Measurements from ENCODE around the gene SLC39A10.

SLC39A10 gene

GRCh38 chr2:195737511-195738325, 80.7 kb downstream of the SLC39A10 start:
- H3K36me3 ChIP-seq (ENCODE audit: control insufficient read depth, insufficient read depth, low read length) = no peaks in the 10 kb centered on the region
- no peak overlapping the region for H3K27ac ChIP-seq (ENCODE audit: insufficient read depth, low read depth, low read length, poor library complexity, severe bottlenecking)
- H3K4me3 ChIP-seq (ENCODE audit: insufficient read depth, low read depth, low read length) = no peak overlapping the region
- H3K9me3 ChIP-seq (ENCODE audit: control insufficient read depth, low read length) = no peaks in the 10 kb centered on the region
- no peaks in the 10 kb centered on the region for H3K4me1 ChIP-seq (ENCODE audit: control insufficient read depth, insufficient read depth, low read length)
- H3K27me3 ChIP-seq (ENCODE audit: control insufficient read depth, insufficient read depth, low read length, poor library complexity, severe bottlenecking) = no peaks in the 10 kb centered on the region
- 91 to 93% methylated on average over 5 of the region's 5 CpGs for WGBS, 2 experiments

- no peak overlapping the region for H3K4me3 ChIP-seq (ENCODE audit: insufficient read depth, low read depth, low read length)
- 100% methylated on average over 1 of the region's 1 CpG for WGBS, 2 experiments
- H3K9me3 ChIP-seq (ENCODE audit: control insufficient read depth, low read length) = no peaks in the 10 kb centered on the region
- H3K36me3 ChIP-seq (ENCODE audit: control insufficient read depth, insufficient read depth, low read length) = peaks cover 6% of the 10 kb centered on the region
- H3K27me3 ChIP-seq (ENCODE audit: control insufficient read depth, insufficient read depth, low read length, poor library complexity, severe bottlenecking) = no peaks in the 10 kb centered on the region
- H3K4me1 ChIP-seq (ENCODE audit: control insufficient read depth, insufficient read depth, low read length) = no peaks in the 10 kb centered on the region
- H3K27ac ChIP-seq (ENCODE audit: insufficient read depth, low read depth, low read length, poor library complexity, severe bottlenecking) = no peak overlapping the region
Observed at GRCh38 chr2:195741191-195741590, 84.2 kb downstream of the SLC39A10 start.

- no peaks in the 10 kb centered on the region for H3K9me3 ChIP-seq (ENCODE audit: control insufficient read depth, low read length)
- no peaks in the 10 kb centered on the region for H3K4me1 ChIP-seq (ENCODE audit: control insufficient read depth, insufficient read depth, low read length)
- no peak overlapping the region for H3K4me3 ChIP-seq (ENCODE audit: insufficient read depth, low read depth, low read length)
- H3K27ac ChIP-seq (ENCODE audit: insufficient read depth, low read depth, low read length, poor library complexity, severe bottlenecking) = no peak overlapping the region
- H3K27me3 ChIP-seq (ENCODE audit: control insufficient read depth, insufficient read depth, low read length, poor library complexity, severe bottlenecking) = no peaks in the 10 kb centered on the region
- H3K36me3 ChIP-seq (ENCODE audit: control insufficient read depth, insufficient read depth, low read length) = no peaks in the 10 kb centered on the region
- WGBS, 2 experiments = 75% methylated on average over 7 of the region's 7 CpGs
Observed at GRCh38 chr2:195756218-195756942, 99.4 kb downstream of the SLC39A10 start.

- no peaks in the 10 kb centered on the region for H3K36me3 ChIP-seq (ENCODE audit: control insufficient read depth, insufficient read depth, low read length)
- no peak overlapping the region for H3K4me3 ChIP-seq (ENCODE audit: insufficient read depth, low read depth, low read length)
- H3K27ac ChIP-seq (ENCODE audit: insufficient read depth, low read depth, low read length, poor library complexity, severe bottlenecking) = no peak overlapping the region
- 95 to 99% methylated on average over 3 of the region's 3 CpGs for WGBS, 2 experiments
- no peaks in the 10 kb centered on the region for H3K4me1 ChIP-seq (ENCODE audit: control insufficient read depth, insufficient read depth, low read length)
- H3K27me3 ChIP-seq (ENCODE audit: control insufficient read depth, insufficient read depth, low read length, poor library complexity, severe bottlenecking) = no peaks in the 10 kb centered on the region
- no peaks in the 10 kb centered on the region for H3K9me3 ChIP-seq (ENCODE audit: control insufficient read depth, low read length)
Observed at GRCh38 chr2:195758846-195759245, 101.8 kb downstream of the SLC39A10 start.

GRCh38 chr2:195759877-195760276, 102.9 kb downstream of the SLC39A10 start:
- H3K4me1 ChIP-seq (ENCODE audit: control insufficient read depth, insufficient read depth, low read length) = no peaks in the 10 kb centered on the region

GRCh38 chr2:195763866-195764265, 106.8 kb downstream of the SLC39A10 start:
- H3K4me3 ChIP-seq (ENCODE audit: insufficient read depth, low read depth, low read length) = no peak overlapping the region
- H3K36me3 ChIP-seq (ENCODE audit: control insufficient read depth, insufficient read depth, low read length) = no peaks in the 10 kb centered on the region
- H3K4me1 ChIP-seq (ENCODE audit: control insufficient read depth, insufficient read depth, low read length) = no peaks in the 10 kb centered on the region
- H3K27me3 ChIP-seq (ENCODE audit: control insufficient read depth, insufficient read depth, low read length, poor library complexity, severe bottlenecking) = no peaks in the 10 kb centered on the region
- H3K9me3 ChIP-seq (ENCODE audit: control insufficient read depth, low read length) = no peaks in the 10 kb centered on the region
- H3K27ac ChIP-seq (ENCODE audit: insufficient read depth, low read depth, low read length, poor library complexity, severe bottlenecking) = no peak overlapping the region

More at GRCh38 chr2:195759877-195760276, 102.9 kb downstream of the SLC39A10 start:
- Histone ChIP-seq H3K36me3 (ENCODE audit: control insufficient read depth, insufficient read depth, low read length) (no peaks in the 10 kb centered on the region), H3K27ac (ENCODE audit: insufficient read depth, low read depth, low read length, poor library complexity, severe bottlenecking) (no peak overlapping the region), H3K27me3 (ENCODE audit: control insufficient read depth, insufficient read depth, low read length, poor library complexity, severe bottlenecking) (no peaks in the 10 kb centered on the region), H3K4me3 (ENCODE audit: insufficient read depth, low read depth, low read length) (no peak overlapping the region), H3K9me3 (ENCODE audit: control insufficient read depth, low read length) (no peaks in the 10 kb centered on the region)
- WGBS, 2 experiments = 81 to 97% methylated on average over 1 of the region's 1 CpG

GRCh38 chr2:195766691-195767090, 109.7 kb downstream of the SLC39A10 start:
- Histone ChIP-seq H3K27ac (ENCODE audit: insufficient read depth, low read depth, low read length, poor library complexity, severe bottlenecking) (no peak overlapping the region), H3K4me3 (ENCODE audit: insufficient read depth, low read depth, low read length) (no peak overlapping the region), H3K27me3 (ENCODE audit: control insufficient read depth, insufficient read depth, low read length, poor library complexity, severe bottlenecking) (no peaks in the 10 kb centered on the region), H3K4me1 (ENCODE audit: control insufficient read depth, insufficient read depth, low read length) (no peaks in the 10 kb centered on the region), H3K9me3 (ENCODE audit: control insufficient read depth, low read length) (no peaks in the 10 kb centered on the region), H3K36me3 (ENCODE audit: control insufficient read depth, insufficient read depth, low read length) (no peaks in the 10 kb centered on the region)
- no CpG with 5 or more reads among the region's 1 CpG for WGBS, 2 experiments

- H3K9me3 ChIP-seq (ENCODE audit: control insufficient read depth, low read length) = no peaks in the 10 kb centered on the region
- no peaks in the 10 kb centered on the region for H3K36me3 ChIP-seq (ENCODE audit: control insufficient read depth, insufficient read depth, low read length)
- WGBS, 2 experiments = no CpG with 5 or more reads among the region's 2 CpGs
- H3K4me1 ChIP-seq (ENCODE audit: control insufficient read depth, insufficient read depth, low read length) = no peaks in the 10 kb centered on the region
- no peak overlapping the region for H3K27ac ChIP-seq (ENCODE audit: insufficient read depth, low read depth, low read length, poor library complexity, severe bottlenecking)
- H3K4me3 ChIP-seq (ENCODE audit: insufficient read depth, low read depth, low read length) = no peak overlapping the region
- H3K27me3 ChIP-seq (ENCODE audit: control insufficient read depth, insufficient read depth, low read length, poor library complexity, severe bottlenecking) = no peaks in the 10 kb centered on the region
Observed at GRCh38 chr2:195768431-195768830, 111.4 kb downstream of the SLC39A10 start.

- Histone ChIP-seq H3K4me3 (ENCODE audit: insufficient read depth, low read depth, low read length) (no peak overlapping the region), H3K36me3 (ENCODE audit: control insufficient read depth, insufficient read depth, low read length) (no peaks in the 10 kb centered on the region), H3K27me3 (ENCODE audit: control insufficient read depth, insufficient read depth, low read length, poor library complexity, severe bottlenecking) (no peaks in the 10 kb centered on the region)
Observed at GRCh38 chr2:195769975-195770374, 112.9 kb downstream of the SLC39A10 start.

GRCh38 chr2:195779491-195779890, 122.5 kb downstream of the SLC39A10 start:
- Histone ChIP-seq H3K4me1 (ENCODE audit: control insufficient read depth, insufficient read depth, low read length) (no peaks in the 10 kb centered on the region), H3K9me3 (ENCODE audit: control insufficient read depth, low read length) (no peaks in the 10 kb centered on the region), H3K4me3 (ENCODE audit: insufficient read depth, low read depth, low read length) (no peak overlapping the region), H3K27ac (ENCODE audit: insufficient read depth, low read depth, low read length, poor library complexity, severe bottlenecking) (no peak overlapping the region), H3K27me3 (ENCODE audit: control insufficient read depth, insufficient read depth, low read length, poor library complexity, severe bottlenecking) (no peaks in the 10 kb centered on the region), H3K36me3 (ENCODE audit: control insufficient read depth, insufficient read depth, low read length) (no peaks in the 10 kb centered on the region)
- WGBS, 2 experiments = 90 to 94% methylated on average over 2 of the region's 2 CpGs

More at GRCh38 chr2:195769975-195770374, 112.9 kb downstream of the SLC39A10 start:
- H3K27ac ChIP-seq (ENCODE audit: insufficient read depth, low read depth, low read length, poor library complexity, severe bottlenecking) = no peak overlapping the region
- H3K9me3 ChIP-seq (ENCODE audit: control insufficient read depth, low read length) = no peaks in the 10 kb centered on the region
- H3K4me1 ChIP-seq (ENCODE audit: control insufficient read depth, insufficient read depth, low read length) = no peaks in the 10 kb centered on the region

Measured in ectodermal cell (in vitro differentiated cells).